ENCODE results near the gene SULT1B1.
"Not testable (repeated sequence)": the region's sequence is repeated elsewhere in the genome, so short reads cannot be mapped to it uniquely, and the experiment has no call there.

The SULT1B1 gene

DNA sequence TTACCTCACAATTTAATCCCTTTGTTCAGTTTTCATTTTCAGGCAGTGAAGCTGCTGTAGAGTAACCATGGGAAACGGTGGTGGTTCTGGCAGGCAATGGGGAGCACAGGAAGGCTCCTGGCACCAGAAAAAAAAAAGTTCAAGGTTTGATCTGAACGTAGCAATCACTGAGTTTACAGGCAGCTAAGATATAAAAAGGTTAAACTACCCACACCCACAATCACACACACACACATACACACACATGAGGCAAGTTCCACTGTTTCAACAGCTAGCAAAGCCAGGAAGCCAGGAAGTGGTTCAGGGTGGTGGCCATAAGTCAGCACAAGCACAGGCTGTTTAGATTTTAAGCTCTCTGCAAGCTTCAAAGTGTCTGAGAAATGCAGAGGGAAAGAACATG lies at the start of gene SULT1B1:
Gene SULT1B1, minus strand, starts transcription at position 166 of the 400 bp plus-strand sequence. CDS start 5,403 bp downstream, outside the sequence.
- DNase-seq (ENCODE audit: low read depth, low spot score), result no peak

DNA sequence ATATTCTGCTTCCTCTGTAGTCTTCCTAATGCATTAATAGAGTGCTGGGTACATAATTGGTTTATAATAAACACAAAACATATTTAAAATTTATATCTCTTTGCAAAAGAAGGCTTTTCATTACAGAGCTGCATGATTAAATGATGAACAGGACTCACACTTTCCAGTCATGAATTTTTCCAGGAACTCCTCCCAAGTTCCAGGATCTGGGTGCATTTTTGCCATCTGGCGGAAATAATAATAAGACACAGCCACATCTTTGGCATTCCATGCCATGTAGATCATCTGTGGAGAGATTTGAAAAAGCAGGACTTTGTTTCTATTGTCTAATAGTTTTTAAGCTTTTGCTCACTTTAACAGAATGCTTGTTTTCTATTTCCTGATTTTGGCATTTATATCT lies 40.2 kb upstream of the SULT1B1 start:
- no peak for DNase-seq (ENCODE audit: low read depth, low spot score)

DNA sequence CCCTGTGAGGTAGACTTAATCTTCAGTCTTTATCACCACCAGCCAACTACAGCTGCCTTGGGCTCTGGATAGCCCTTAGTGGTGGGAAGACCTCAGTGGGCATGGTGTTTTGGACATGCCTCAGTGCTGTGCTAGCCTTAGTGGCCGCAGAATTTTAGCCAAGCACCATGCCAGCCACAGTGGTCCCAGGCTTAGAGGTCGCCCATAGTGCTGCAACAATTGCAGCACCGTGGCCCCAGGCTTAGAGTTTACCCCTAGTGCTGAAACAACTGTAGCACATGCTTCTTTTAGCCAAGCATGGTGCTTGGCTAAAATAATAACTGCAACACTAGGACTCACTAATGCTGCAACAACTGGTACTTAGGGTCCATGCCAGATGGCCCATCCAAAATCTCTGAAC lies 38.9 kb upstream of the SULT1B1 start:
- DNase-seq (ENCODE audit: low read depth, low spot score), result no peak

DNA sequence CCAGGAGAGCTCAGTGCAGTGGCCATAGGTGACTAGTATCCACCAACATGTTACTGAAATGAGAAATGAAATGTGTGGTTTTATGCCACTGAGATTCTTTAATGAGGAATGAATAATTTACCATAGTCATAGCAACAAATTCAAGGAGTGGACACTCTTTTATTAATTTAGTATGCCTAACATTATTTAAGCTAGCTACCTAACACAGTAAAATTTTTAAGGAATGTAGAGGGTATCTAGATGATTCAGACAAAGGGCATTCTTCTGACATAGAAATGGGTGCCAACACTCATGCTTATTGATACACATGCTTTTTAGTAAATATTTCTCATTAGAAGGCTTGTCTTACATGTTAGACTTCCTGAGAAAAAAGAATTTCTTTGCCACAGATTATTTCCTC lies 33.3 kb upstream of the SULT1B1 start:
- DNase-seq (ENCODE audit: low read depth, low spot score), result no peak

DNA sequence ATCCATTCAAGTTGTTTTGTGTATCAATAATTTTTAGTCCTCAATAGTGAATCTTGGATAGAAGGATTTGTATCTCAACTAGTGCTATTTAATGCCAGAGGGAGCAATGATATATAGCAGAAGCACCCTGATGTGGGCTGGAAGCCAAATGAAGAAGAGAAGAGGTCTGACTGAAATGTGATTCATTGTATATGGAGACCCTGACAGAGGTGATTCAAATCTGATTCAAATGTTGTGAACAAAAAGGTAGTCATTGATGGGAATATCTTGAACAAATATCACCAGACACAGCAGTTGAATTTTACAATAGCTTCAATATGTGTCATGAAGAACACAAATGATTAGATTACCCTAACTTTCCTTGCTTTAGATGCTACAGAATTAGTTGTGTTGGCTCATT lies 27.5 kb upstream of the SULT1B1 start:
- no peak for DNase-seq (ENCODE audit: low read depth, low spot score)

DNA sequence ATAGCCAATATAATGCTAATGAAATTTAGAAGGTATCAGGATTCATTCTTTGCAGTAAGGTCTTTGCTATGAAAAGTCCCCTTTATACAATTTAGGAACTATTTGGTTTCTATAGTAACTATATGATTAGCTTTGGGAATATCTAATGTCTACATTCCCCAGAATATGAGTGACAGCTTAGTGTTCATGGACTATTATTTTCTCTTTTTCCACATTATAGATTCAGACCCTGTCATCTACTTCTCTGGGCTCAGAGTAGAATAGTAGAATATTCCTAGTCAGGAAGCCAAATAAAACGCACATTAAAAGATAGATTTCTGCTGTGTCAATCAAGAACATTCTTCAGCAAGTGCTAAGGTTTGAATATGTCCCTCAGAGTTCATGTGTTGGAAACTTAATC lies 26.1 kb upstream of the SULT1B1 start:
- DNase-seq (ENCODE audit: low read depth, low spot score), result no peak

DNA sequence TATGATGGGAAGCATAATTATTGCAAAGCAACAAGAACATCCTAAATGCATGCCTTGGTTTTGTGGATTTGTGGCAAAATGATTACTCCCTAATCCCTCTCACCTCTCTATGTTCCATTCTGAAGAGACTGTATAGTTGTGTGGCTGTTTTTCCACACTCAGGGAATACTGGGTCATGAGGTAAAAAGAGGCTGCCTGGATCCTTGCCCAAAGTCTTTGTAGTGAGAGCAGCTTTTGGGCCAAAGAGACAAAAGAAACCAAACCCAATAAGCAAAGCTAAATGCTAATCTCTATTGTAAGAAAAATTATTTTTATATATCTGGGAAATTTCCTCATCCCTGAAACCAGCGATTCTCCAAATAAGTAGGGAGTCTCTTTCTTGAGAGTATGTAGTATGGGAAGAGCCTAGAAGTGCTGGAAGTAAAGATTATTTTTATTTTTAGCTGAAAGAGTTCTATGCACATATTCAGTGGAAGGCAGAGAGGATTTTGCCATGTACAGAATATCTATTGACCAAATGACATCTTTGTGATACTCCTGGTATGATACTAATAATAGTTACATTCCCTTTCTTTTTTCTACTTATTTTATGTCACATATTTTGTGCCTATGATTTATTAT lies 24.9 kb upstream of the SULT1B1 start:
- no peak for DNase-seq (ENCODE audit: low read depth, low spot score)

DNA sequence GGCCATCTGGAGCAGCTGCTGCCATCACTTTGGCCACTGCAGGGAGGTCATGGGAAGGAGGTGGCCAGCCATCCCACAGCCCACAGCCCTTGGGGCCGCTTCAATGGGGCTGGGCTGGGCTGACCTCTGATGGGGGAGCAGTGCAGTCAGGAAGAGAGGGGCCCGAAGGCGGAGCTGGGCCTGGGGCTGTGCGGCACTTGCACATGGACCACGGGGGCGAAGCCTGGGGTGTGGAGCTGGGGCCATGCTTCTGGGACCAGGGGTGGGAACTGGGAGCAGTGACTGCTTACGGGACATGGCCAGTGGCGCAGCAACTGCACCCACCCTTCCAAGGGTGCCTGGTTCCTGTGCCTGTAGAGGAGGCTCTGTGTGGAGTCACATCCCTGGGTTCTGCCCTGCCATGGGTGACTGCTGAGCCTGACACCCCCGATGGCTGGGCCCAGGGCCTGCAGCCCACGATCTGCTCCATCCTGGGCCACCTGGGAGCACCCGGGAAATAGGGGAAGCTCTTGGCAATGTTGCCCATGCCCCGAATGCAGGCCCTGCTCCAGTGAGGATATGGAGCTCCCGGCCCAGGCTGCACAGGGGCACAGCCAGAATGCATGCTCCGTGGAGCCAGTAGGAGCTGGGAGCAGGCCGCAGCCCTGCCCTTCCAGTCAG lies 22.4 kb upstream of the SULT1B1 start:
- DNase-seq (ENCODE audit: low read depth, low spot score), result no peak

DNA sequence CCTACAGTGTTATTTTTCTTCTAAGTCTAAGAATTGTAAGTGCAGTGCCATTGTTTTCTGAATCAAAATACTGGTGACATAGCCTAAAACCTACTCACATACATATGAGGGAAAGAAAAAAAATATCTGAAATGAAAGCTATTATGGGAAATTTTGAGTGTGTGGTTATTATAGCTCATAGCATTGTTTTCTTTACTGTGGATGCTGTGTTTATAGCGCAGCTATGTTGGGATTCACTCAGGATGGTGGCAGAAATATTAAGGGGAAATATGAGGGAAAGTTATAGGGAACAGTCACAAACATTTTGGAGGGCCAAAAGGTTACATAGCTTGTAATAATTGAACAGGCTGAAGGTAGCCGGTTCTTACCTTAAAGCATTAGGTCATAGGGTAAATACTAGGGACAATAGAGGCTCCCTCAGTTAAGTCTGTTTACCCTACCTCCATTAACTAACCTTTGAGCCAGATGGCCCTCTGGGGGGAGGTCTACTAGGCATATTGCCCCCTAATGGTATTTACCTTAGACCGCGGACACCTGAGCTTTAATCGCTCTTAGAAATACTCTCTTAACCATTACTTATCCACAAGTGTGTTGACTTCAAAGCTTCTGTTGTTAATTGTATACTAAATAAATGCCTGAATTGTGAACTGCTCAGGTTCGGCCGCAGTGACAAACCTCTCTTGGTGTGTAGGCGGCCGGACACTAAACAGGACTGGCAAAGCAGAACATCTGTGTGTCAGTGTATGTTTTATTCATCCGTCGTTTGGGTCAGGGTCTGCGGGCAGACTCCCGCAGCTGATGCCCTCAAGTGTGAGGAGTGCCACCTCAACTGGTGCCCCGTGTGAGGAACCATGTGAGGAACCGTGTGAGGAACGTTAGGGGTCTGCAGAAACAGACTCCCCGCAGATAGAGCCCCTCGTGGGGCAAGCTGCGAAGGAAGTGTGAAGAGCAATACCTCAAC lies 21.3 kb upstream of the SULT1B1 start:
- no peak for DNase-seq (ENCODE audit: low read depth, low spot score)

DNA sequence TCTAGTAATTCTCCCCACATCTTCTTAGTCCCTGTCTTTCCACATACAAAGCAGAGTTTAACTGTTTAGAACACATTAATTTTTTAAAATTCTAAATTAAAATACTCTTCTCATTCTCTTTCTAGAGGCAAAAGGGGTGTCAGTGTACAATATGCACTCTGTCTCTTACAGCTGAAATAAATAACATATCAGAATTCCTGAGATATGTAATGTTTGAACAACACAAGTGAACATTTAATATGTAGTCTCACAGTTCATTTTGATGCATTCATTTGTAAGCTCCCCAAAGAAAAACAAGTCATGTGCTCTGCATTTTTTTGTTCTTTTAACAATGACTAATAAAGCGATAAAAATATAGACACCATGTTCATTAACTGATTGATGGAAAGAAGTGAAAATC lies 19.7 kb upstream of the SULT1B1 start:
- no peak for DNase-seq (ENCODE audit: low read depth, low spot score)

DNA sequence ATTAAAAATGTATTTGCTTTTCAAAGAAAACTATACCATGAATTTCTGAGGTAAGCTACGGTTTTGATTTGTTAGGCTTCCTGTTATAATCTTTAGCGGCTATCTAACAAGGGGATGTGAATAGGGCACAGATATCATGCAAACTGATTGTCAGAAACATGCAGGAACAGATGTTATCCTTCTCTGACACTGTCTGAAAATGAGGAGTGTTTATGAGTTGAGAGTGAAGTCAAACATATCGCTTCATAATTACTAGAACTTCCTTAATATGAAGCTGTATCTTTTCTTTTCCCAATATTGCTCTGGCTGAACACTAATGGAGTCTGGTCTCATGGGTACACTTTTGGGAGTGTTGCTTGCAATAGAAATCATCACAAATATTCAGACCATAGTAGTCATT lies 16.3 kb upstream of the SULT1B1 start:
- DNase-seq (ENCODE audit: low read depth, low spot score), result no peak

DNA sequence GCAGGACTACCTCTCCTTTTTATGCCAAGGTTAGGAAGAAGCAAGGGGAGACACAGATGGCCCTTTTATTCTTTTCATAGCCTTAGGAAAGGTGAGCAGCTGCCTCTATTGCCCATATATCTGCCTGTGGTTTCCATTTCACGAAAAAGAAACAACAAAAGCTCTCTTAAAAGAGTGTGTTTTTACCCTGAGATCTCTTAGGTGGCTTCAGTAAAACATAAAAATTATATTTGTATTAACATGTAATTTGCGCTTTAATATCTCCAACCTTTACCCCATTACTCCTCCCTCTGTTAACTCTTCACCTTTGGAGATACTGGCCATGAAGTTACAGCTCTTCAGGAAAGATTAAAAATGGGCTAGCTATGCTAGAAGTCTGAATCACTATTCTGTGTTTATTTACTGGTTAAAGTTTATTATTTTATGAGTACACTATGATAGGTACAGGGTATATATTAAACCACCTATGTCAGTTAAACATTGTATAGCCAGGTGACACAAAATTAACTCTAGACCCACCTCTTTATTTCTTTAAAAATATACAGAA lies 15.0 kb upstream of the SULT1B1 start:
- DNase-seq (ENCODE audit: low read depth, low spot score), result no peak

DNA sequence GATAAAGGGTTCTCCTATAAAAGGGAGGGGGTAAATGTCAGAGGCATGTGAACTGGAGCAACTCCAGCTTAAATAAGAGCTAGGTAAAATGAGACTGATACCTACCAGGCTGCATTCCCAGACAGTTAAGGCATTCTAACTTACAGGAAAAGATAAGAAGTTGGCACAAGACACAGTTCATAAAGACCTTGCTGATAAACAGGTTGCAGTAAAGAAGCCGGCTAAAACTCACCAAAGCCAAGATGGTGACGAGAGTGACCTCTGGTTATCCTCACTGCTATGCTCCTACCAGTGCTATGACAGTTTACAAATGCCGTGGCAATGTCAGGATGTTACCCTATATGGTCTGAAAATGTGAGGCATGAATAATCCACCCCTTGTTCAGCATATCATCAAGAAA lies 13.1 kb upstream of the SULT1B1 start:
- DNase-seq (ENCODE audit: low read depth, low spot score), result no peak

DNA sequence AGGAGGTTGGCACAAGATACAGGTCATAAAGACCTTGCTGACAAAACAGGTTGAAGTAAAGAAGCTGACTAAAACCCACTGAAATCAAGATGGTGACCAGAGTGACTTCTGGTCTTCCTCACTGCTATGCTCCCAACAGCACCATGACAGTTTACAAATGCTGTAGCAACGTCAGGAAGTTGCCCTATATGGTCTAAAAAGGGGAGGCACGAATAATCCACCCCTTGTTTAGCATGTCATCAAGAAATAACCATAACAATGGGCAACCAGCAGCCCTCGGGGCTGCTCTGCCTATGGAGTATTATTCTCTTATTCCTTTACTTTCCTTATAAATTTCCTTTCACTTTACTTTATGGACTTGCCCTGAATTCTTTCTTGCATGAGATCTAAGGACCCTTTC lies 8.1 kb upstream of the SULT1B1 start:
- DNase-seq (ENCODE audit: low read depth, low spot score), result not testable (repeated sequence)

DNA sequence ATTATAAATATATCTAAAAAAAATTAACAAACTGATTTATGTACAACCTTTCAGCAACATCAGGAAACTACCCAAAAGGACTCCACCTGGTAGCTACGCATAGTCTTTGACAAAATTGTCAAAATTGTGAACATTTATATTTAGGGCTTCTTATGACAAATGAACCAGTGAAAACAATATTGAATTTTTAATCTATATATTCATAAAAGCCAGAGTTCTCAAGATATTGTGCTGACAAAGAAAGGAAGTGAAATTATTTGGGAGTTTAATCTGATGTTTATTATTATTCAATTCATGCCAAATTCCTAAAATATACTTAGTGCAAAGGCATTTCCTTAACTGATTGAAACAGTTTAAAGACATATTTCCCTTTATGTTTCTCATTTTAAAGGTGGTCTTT lies 5.3 kb upstream of the SULT1B1 start:
- no peak for DNase-seq (ENCODE audit: low read depth, low spot score)

DNA sequence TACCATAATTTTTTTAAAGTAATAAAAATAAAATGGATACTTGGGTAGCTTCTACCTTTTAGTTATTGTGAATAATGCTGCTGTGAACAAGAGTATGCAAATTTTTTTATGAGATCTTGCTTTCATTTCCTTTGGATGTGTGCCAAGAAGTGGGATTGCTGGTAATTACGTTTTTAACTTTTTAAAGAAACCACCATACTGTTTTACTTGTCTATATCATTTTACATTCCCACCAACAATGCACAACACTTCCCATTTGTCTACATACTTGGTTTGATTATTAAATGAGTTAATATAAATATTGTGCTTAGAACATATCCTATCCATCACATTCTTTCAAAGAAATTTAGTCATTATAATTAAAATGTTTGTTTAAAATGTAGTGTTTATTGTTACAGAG lies 3.9 kb upstream of the SULT1B1 start:
- no peak for DNase-seq (ENCODE audit: low read depth, low spot score)

DNA sequence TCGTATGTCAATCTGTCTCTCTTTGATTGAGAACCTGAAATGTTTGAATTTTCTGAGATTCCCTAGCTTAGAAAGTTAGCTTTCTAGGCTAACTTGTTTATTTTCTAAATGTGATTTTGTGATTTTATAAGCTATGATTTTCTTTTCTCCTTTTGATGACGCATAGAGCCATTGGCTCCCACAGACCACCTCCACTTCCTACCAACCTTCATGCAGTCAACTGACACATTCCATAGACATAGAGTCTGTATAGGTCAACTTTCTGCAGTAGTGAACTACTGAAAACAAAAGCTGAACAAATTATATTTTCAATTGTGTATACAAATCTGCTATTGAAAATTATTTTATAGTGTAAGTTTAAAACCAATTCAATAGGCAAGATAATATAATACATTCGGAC lies 2.8 kb upstream of the SULT1B1 start:
- DNase-seq (ENCODE audit: low read depth, low spot score), result no peak

DNA sequence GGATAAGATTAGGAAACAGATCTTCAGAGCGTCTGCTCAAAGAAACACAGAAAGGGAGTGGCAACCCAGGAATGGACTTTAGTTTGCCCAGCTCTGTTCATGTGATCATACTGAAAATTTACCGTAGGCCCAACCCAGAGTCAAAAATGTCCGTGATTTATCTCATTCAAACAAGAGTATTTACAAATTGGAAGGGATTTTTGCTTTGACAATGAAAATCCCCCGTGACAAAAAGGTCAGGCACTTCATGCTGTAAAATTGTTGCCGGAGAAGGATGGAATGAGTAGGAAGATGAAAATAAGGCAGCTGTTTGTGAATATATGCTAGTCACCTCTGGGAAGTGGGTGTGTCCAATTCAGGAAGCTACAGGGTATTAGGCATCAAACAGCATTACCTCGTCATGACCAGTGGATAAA lies 1.2 kb downstream of the SULT1B1 start:
- DNase-seq (ENCODE audit: low read depth, low spot score), result no peak

DNA sequence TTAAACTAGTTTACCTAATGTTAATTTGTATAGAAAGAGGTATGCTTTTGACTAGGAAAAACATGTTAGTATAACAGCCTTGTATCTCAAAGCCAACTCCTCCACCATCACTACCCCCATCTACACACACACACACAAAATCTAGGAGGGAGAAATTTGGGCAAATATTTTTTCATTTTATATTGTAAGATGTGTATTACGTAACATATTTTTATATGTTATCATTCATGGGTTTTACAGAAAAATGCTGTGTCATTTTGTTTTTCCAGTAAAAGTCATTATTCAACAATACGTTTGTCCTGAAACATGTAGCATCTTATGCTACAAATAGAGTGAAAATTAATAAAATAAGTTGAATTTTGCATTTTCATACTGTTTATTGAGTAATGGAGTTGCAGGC lies 3.0 kb downstream of the SULT1B1 start:
- DNase-seq (ENCODE audit: low read depth, low spot score), result no peak

DNA sequence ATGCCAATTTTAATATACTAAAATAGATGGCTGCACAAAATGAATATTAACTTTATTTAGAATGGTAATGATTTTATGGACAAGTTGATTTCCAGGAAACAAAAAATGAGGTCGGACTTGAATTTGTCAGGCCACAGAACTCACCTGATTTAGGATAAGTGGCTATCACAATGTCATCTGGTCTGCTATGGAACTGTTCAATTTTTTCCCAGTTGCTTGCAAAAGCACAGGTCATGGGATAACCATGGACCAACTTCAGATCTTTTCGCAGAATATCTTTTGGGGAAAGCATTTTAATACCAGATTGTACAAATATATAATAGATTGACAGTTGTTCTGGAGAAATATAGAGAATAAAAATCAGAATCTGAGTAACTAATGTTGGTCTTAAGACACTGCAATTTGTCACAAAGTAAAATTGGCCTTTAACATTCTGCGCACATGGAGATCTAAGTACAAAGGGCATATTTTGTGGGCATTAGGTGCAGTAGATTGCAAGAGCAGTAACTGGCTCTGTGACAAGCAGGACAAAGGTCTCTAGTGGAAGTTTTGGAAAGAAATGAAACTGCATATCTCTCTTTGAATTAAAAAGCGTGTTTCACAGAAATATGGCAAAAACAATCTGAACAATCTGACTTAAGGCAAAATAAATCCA lies 5.4 kb downstream of the SULT1B1 start:
- no peak for DNase-seq (ENCODE audit: low read depth, low spot score)

DNA sequence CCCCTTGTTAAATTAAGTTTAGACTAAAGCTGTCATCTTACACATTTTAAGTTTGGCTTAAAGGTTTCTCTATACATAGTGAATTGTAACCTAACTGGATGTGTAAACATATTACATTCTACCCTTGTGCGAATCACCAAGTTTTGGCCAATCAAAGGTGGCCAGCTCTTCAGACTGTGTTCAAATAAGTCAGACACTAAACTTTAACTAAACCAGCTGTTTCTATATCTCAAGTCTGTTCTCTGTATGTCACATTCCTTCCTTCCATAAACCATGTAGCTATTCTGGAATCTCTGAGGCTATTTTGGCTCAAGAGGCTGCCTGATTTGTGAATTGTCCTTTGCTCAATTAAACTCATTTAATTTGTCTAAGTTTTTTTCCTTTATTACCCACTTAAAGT lies 6.7 kb downstream of the SULT1B1 start:
- no peak for DNase-seq (ENCODE audit: low read depth, low spot score)

DNA sequence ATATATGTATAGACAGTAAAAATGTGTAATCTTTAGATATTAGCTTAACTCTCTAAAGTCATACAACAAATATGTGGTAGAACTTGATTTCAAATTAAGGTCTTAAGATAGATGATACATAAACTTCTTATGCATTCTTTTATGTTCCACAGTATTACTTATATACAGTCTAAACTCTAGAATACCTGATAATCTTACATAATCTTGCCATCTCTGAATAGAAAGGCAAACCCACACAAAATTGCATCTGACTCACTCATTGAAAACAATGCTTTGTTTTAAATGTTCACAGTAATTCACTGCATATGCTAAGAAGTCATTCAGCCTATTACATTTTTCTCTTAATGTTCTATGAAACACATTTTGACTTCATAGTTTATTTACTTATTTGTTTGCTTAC lies 10.1 kb downstream of the SULT1B1 start:
- DNase-seq (ENCODE audit: low read depth, low spot score), result no peak

Measured in smooth muscle cell of the brain vasculature (primary cell).